ENCODE data around the gene KBTBD4. TPM values are rescaled to one million over a fixed set of nuclear protein-coding genes. Genes with fewer than 3 reads are reported as not detected.

Gene KBTBD4
- total and polyA plus RNA-seq, 7 experiments from 2014 or later: 15.0 to 47.2 (median 22.5) TPM

DNA sequence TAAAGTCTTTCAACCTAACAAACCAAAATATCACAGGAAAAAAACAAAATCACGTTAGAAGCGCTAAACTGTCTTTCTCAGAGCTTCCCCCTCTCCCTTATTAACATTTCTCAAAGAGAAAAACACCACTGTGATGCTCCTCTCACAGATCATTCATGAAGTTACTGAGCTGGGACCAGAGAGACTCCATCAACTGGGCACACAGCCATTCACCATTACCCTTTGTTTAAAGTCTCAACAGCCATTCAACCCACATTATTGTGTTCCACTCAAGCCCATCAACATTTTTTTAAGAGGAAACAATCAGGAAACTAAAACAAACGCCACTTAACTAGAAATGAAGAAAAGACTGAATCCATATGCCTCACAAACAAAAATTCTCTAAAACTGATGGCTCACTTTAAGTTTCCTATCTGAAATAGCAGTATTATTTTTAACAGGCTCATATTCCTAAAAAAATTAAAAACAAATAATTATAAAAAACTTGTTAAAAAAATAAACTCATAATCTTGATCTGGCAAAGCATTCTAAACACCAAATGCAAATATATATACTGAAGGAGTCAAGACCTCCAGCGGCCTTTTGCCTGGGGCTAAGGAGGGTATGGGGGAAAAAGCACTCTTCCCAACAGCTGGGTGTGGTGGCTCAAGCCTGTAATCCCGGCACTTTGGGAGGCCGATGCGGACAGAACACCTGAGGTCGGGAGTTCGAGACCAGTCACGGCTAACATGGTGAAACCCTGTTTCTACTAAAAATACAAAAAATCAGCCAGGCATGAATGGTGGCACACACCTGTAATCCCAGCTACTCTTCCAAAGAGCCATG lies 39.8 kb downstream of the KBTBD4 start:
- peaks cover 33 to 88% (median 70%) of the 10 kb centered on the region in 7 donors for H3K4me1 Mint-ChIP-seq
- DNase-seq: no peak
- peak overlapping the region in 7 of 10 donors; percentile 6 to 77 (median 40) for H3K4me3 Mint-ChIP-seq
- peaks cover 0 to 6% (median 0%) of the 10 kb centered on the region in 3 experiments for H3K36me3 ChIP-seq (ENCODE audit: control insufficient read depth in 2 of 3, insufficient read depth in 3 of 3, low read length in 3 of 3)
- no peaks in the 10 kb centered on the region for H3K27me3 Mint-ChIP-seq
- ATAC-seq: no peak
- H3K9me3 Mint-ChIP-seq: peaks cover 0 to 3% (median 0%) of the 10 kb centered on the region in 11 donors
- H3K27ac Mint-ChIP-seq: peak overlapping the region in 8 of 9 donors; percentile 40 to 78 (median 54)
- H3K27ac ChIP-seq (ENCODE audit: low read depth, low read length): no peak overlapping the region
- intact Hi-C loops (cut with micrococcal nuclease): loop anchor here in 1 of 2 donors (10.0 kb wide), 1 partner anchor 56 kb away; the partner anchor contains the start of gene C1QTNF4
- no peak overlapping the region for H3K4me3 ChIP-seq (ENCODE audit: low read length)
- H3K9me3 ChIP-seq (ENCODE audit: control insufficient read depth in 2 of 3, low read length in 3 of 3): no peaks in the 10 kb centered on the region
- POLR2A ChIA-PET: interaction anchor here (0.6 to 1.0 kb wide), 2 partner anchors 12 to 39 kb away, joined by 3 to 4 read pairs; partner anchors contain the start of gene KBTBD4
- peaks cover 19 to 32% of the 10 kb centered on the region in 2 donors for H3K4me1 ChIP-seq (ENCODE audit: control insufficient read depth in 2 of 2, insufficient read depth in 2 of 2, low read length in 2 of 2)
- H3K27me3 ChIP-seq (ENCODE audit: control insufficient read depth in 2 of 2, insufficient read depth in 2 of 2, low read length in 2 of 2): no peaks in the 10 kb centered on the region
- H3K36me3 Mint-ChIP-seq: peaks cover 4 to 14% (median 5%) of the 10 kb centered on the region in 5 donors
- CTCF ChIA-PET: interaction anchor here (0.7 kb wide), 1 partner anchor 38 kb away, joined by 3 read pairs; no protein-coding TSS in a partner anchor

- ChIA-PET POLR2A (interaction anchor here (0.6 to 1.5 kb wide), 3 partner anchors 7 to 341 kb away, joined by 3 read pairs; no protein-coding TSS in a partner anchor), CTCF (interaction anchor here (0.7 to 1.0 kb wide), 2 partner anchors 19 to 28 kb away, joined by 3 read pairs; no protein-coding TSS in a partner anchor)
- intact Hi-C loops (cut with micrococcal nuclease): loop anchor here in 1 of 2 donors (10.0 kb wide), 1 partner anchor 58 kb away; the partner anchor contains the start of gene C1QTNF4
- no peak for ATAC-seq
- Mint-ChIP-seq H3K4me3 (no peak overlapping the region), H3K36me3 (peaks cover 4 to 14% (median 4%) of the 10 kb centered on the region in 5 donors), H3K4me1 (peaks cover 24 to 84% (median 66%) of the 10 kb centered on the region in 7 donors), H3K27me3 (no peaks in the 10 kb centered on the region), H3K27ac (no peak overlapping the region), H3K9me3 (peaks cover 0 to 3% (median 0%) of the 10 kb centered on the region in 11 donors)
- H3K9me3 ChIP-seq (ENCODE audit: control insufficient read depth in 2 of 3, low read length in 3 of 3): no peaks in the 10 kb centered on the region
- H3K4me1 ChIP-seq (ENCODE audit: control insufficient read depth in 2 of 2, insufficient read depth in 2 of 2, low read length in 2 of 2): peaks cover 8 to 37% of the 10 kb centered on the region in 2 donors
- H3K27me3 ChIP-seq (ENCODE audit: control insufficient read depth in 2 of 2, insufficient read depth in 2 of 2, low read length in 2 of 2): no peaks in the 10 kb centered on the region
- H3K27ac ChIP-seq (ENCODE audit: low read depth, low read length): no peak overlapping the region
- DNase-seq: no peak
- peaks cover 0 to 6% (median 0%) of the 10 kb centered on the region in 3 experiments for H3K36me3 ChIP-seq (ENCODE audit: control insufficient read depth in 2 of 3, insufficient read depth in 3 of 3, low read length in 3 of 3)
- H3K4me3 ChIP-seq (ENCODE audit: low read length): no peak overlapping the region
These were observed 41.9 kb downstream of the KBTBD4 start for GRCh38 chr11:47536915-47537314.

- Mint-ChIP-seq H3K4me3 (peak overlapping the region in 2 of 10 donors; percentile 33 to 44), H3K27me3 (no peaks in the 10 kb centered on the region), H3K4me1 (peaks cover 21 to 82% (median 60%) of the 10 kb centered on the region in 7 donors), H3K27ac (peak overlapping the region in 3 of 9 donors; percentile 24 to 67 (median 63)), H3K36me3 (peaks cover 4 to 17% (median 7%) of the 10 kb centered on the region in 5 donors), H3K9me3 (peaks cover 0 to 3% (median 0%) of the 10 kb centered on the region in 11 donors)
- intact Hi-C loops (cut with micrococcal nuclease): loop anchor here in 1 of 2 donors (10.0 kb wide), 1 partner anchor 60 kb away; the partner anchor contains the start of gene C1QTNF4
- CTCF ChIA-PET: no interaction called here
- Histone ChIP-seq H3K27ac (ENCODE audit: low read depth, low read length) (no peak overlapping the region), H3K4me3 (ENCODE audit: low read length) (no peak overlapping the region), H3K27me3 (ENCODE audit: control insufficient read depth in 2 of 2, insufficient read depth in 2 of 2, low read length in 2 of 2) (no peaks in the 10 kb centered on the region), H3K36me3 (ENCODE audit: control insufficient read depth in 2 of 3, insufficient read depth in 3 of 3, low read length in 3 of 3) (peaks cover 0 to 6% (median 0%) of the 10 kb centered on the region in 3 experiments), H3K9me3 (ENCODE audit: control insufficient read depth in 2 of 3, low read length in 3 of 3) (no peaks in the 10 kb centered on the region), H3K4me1 (ENCODE audit: control insufficient read depth in 2 of 2, insufficient read depth in 2 of 2, low read length in 2 of 2) (peaks cover 3 to 28% of the 10 kb centered on the region in 2 donors)
- POLR2A ChIA-PET: interaction anchor here (0.6 kb wide), 2 partner anchors 12 to 529 kb away, joined by 3 to 4 read pairs; no protein-coding TSS in a partner anchor
- ATAC-seq (no peak), DNase-seq (no peak)
These were observed 44.0 kb downstream of the KBTBD4 start for GRCh38 chr11:47534704-47535251.

DNA sequence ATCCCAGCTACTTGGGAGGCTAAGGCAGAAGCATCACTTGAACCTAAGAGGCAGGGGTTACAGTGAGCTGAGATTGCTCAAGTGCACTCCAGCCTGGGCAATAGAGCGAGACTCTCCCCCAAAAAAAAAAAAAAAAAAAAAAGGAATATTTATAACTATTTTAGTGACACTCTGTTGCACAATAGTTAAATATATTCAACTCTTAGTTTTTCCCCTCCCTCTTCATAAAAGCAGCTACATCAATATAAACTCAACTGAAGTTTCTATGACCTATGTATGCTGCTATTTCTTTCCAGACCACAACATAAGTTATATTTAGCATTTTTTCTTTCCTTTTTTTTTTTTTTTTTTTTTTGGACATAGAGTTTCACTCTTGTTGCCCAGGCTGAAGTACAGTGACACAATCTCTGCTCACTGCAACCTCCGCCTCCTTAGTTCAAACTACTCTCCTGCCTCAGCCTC lies 45.0 kb downstream of the KBTBD4 start:
- no peak for DNase-seq
- POLR2A ChIA-PET: no interaction called here
- Mint-ChIP-seq H3K36me3 (peaks cover 2 to 16% (median 5%) of the 10 kb centered on the region in 5 donors), H3K27ac (peak overlapping the region in 2 of 9 donors; percentile 36 to 52), H3K27me3 (no peaks in the 10 kb centered on the region), H3K4me3 (no peak overlapping the region), H3K9me3 (peaks cover 0 to 2% (median 0%) of the 10 kb centered on the region in 11 donors), H3K4me1 (peaks cover 14 to 77% (median 50%) of the 10 kb centered on the region in 7 donors)
- H3K27ac ChIP-seq (ENCODE audit: low read depth, low read length): no peak overlapping the region
- H3K4me1 ChIP-seq (ENCODE audit: control insufficient read depth in 2 of 2, insufficient read depth in 2 of 2, low read length in 2 of 2): peaks cover 3 to 19% of the 10 kb centered on the region in 2 donors
- CTCF ChIA-PET: interaction anchor here (0.6 kb wide), 2 partner anchors 11 to 261 kb away, joined by 3 to 5 read pairs; no protein-coding TSS in a partner anchor
- no peaks in the 10 kb centered on the region for H3K9me3 ChIP-seq (ENCODE audit: control insufficient read depth in 2 of 3, low read length in 3 of 3)
- H3K4me3 ChIP-seq (ENCODE audit: low read length): no peak overlapping the region
- intact Hi-C loops (cut with micrococcal nuclease): loop anchor here in 1 of 2 donors (10.0 kb wide), 1 partner anchor 61 kb away; the partner anchor contains the start of gene C1QTNF4
- no peaks in the 10 kb centered on the region for H3K27me3 ChIP-seq (ENCODE audit: control insufficient read depth in 2 of 2, insufficient read depth in 2 of 2, low read length in 2 of 2)
- no peak for ATAC-seq
- peaks cover 0 to 6% (median 0%) of the 10 kb centered on the region in 3 experiments for H3K36me3 ChIP-seq (ENCODE audit: control insufficient read depth in 2 of 3, insufficient read depth in 3 of 3, low read length in 3 of 3)

- no peaks in the 10 kb centered on the region for H3K9me3 ChIP-seq (ENCODE audit: control insufficient read depth in 2 of 3, low read length in 3 of 3)
- Mint-ChIP-seq H3K4me3 (peak overlapping the region in 4 of 10 donors; percentile 3 to 41 (median 22)), H3K27ac (peak overlapping the region in 7 of 9 donors; percentile 36 to 80 (median 67)), H3K27me3 (no peaks in the 10 kb centered on the region), H3K9me3 (no peaks in the 10 kb centered on the region), H3K36me3 (peaks cover 0 to 16% (median 3%) of the 10 kb centered on the region in 5 donors), H3K4me1 (peaks cover 15 to 73% (median 51%) of the 10 kb centered on the region in 7 donors)
- no peak overlapping the region for H3K4me3 ChIP-seq (ENCODE audit: low read length)
- ChIA-PET POLR2A (no interaction called here), CTCF (interaction anchor here (0.6 to 0.7 kb wide), 2 partner anchors 10 to 15 kb away, joined by 3 to 4 read pairs; no protein-coding TSS in a partner anchor)
- no peaks in the 10 kb centered on the region for H3K27me3 ChIP-seq (ENCODE audit: control insufficient read depth in 2 of 2, insufficient read depth in 2 of 2, low read length in 2 of 2)
- ATAC-seq (no peak), DNase-seq (no peak)
- intact Hi-C loops (cut with micrococcal nuclease): loop anchor here in 1 of 2 donors (10.0 kb wide), 1 partner anchor 62 kb away; the partner anchor contains the start of gene C1QTNF4
- H3K36me3 ChIP-seq (ENCODE audit: control insufficient read depth in 2 of 3, insufficient read depth in 3 of 3, low read length in 3 of 3): peaks cover 0 to 6% (median 0%) of the 10 kb centered on the region in 3 experiments
- H3K27ac ChIP-seq (ENCODE audit: low read depth, low read length): peak overlapping the region; percentile 30
- H3K4me1 ChIP-seq (ENCODE audit: control insufficient read depth in 2 of 2, insufficient read depth in 2 of 2, low read length in 2 of 2): peaks cover 3 to 16% of the 10 kb centered on the region in 2 donors
These were observed 46.1 kb downstream of the KBTBD4 start for GRCh38 chr11:47532597-47533213.
